GM19351 (cell line): ENCODE results near the gene NRXN3.

Experiments
- ATAC-seq: cut with Tn5 transposase; IDR thresholded peaks from one replicate; pipeline ENCODE4 v1.9.1; 2021; ENCODE audit warnings: mild to moderate bottlenecking, moderate library complexity; ENCODE audit not compliant: unreplicated experiment

NRXN3 gene

GRCh38 chr14:79585845-79586244 lies 1415.7 kb downstream of the NRXN3 start:
- no peak for ATAC-seq

- no peak for ATAC-seq
These were observed 1416.2 kb downstream of the NRXN3 start for GRCh38 chr14:79586416-79586815.

- no peak for ATAC-seq
These were observed 1416.9 kb downstream of the NRXN3 start for GRCh38 chr14:79586989-79587598.

- ATAC-seq, result no peak
These were observed 1417.7 kb downstream of the NRXN3 start for GRCh38 chr14:79587875-79588274.

- ATAC-seq, result no peak
These were observed 1418.2 kb downstream of the NRXN3 start for GRCh38 chr14:79588398-79588797.

GRCh38 chr14:79596551-79596950 lies 1426.4 kb downstream of the NRXN3 start:
- ATAC-seq, result no peak

- no peak for ATAC-seq
These were observed 1427.4 kb downstream of the NRXN3 start for GRCh38 chr14:79597566-79597965.

GRCh38 chr14:79598339-79598738 lies 1428.2 kb downstream of the NRXN3 start:
- no peak for ATAC-seq

GRCh38 chr14:79599239-79599638 lies 1429.1 kb downstream of the NRXN3 start:
- ATAC-seq, result no peak

- no peak for ATAC-seq
These were observed 1430.2 kb downstream of the NRXN3 start for GRCh38 chr14:79600406-79600805.

GRCh38 chr14:79601579-79601978 lies 1431.4 kb downstream of the NRXN3 start:
- no peak for ATAC-seq

GRCh38 chr14:79602045-79602444 lies 1431.9 kb downstream of the NRXN3 start:
- no peak for ATAC-seq

- ATAC-seq, result no peak
These were observed 1432.6 kb downstream of the NRXN3 start for GRCh38 chr14:79602742-79603141.

GRCh38 chr14:79605849-79606248 lies 1435.7 kb downstream of the NRXN3 start:
- ATAC-seq, result no peak

- no peak for ATAC-seq
These were observed 1438.3 kb downstream of the NRXN3 start for GRCh38 chr14:79608446-79608845.

GRCh38 chr14:79613625-79614024 lies 1443.5 kb downstream of the NRXN3 start:
- no peak for ATAC-seq

GRCh38 chr14:79614448-79614847 lies 1444.3 kb downstream of the NRXN3 start:
- no peak for ATAC-seq

- no peak for ATAC-seq
These were observed 1456.9 kb downstream of the NRXN3 start for GRCh38 chr14:79627058-79627457.

GRCh38 chr14:79629411-79630287 lies 1459.5 kb downstream of the NRXN3 start:
- ATAC-seq, result no peak

- ATAC-seq, result no peak
These were observed 1460.3 kb downstream of the NRXN3 start for GRCh38 chr14:79630288-79630960.

- ATAC-seq, result no peak
These were observed 1461.1 kb downstream of the NRXN3 start for GRCh38 chr14:79631276-79631675.
